AG09309 (cell line): ENCODE results near the gene ACTR2.

Experiments
- DNase-seq: peaks from one replicate; pipeline ENCODE4 v3.0.0-alpha.2; 2010; ENCODE audit warnings: low read depth
- H3K4me3 ChIP-seq: 2 replicates; pipeline ENCODE4 v1.5.1; 2011; ENCODE audit warnings: mild to moderate bottlenecking, low read depth, low read length, moderate library complexity; ENCODE audit not compliant: control insufficient read depth
- TF ChIP-seq, protein P1 (sequence below): IDR thresholded peaks from 2 replicates; pipeline ENCODE4 v1.5.1; 2011; ENCODE audit warnings: mild to moderate bottlenecking, low read depth, low read length, inconsistent platforms; ENCODE audit not compliant: insufficient read depth, control insufficient read depth; ENCODE audit errors: missing control alignments

ACTR2 gene

DNA sequence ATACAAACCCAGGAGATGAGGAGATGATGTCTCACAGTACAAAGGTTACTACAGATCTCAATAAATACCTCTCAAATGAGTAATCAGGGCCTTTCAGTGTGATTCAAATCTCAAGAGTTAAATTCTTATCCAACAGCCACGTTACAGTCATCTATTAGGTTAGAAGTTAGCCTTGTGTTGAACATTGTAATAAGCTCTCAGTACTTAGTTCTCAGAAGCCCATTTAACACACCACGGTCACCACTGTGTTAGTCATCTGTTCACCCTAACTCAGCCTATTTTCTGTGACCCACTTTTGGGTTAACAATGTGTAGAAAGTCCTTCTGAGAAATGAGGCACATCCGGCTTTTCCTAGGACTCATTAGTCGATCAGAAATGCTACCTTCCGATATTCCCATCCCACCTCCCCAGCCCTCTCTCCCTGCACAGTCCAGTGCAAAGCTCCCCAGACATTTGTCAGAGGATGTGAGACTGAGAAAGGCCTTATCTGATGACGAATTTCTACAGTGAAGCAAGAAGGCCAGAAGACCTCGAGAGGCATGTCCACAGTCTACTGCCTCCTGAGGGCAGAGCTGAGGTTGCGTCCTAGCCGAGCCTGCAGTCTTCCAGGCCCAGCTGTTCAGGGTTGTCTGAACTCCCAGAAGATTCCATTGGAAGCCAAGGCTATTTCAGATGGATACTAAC lies 92.6 kb downstream of the ACTR2 start:
- TF ChIP-seq, protein P1, sequence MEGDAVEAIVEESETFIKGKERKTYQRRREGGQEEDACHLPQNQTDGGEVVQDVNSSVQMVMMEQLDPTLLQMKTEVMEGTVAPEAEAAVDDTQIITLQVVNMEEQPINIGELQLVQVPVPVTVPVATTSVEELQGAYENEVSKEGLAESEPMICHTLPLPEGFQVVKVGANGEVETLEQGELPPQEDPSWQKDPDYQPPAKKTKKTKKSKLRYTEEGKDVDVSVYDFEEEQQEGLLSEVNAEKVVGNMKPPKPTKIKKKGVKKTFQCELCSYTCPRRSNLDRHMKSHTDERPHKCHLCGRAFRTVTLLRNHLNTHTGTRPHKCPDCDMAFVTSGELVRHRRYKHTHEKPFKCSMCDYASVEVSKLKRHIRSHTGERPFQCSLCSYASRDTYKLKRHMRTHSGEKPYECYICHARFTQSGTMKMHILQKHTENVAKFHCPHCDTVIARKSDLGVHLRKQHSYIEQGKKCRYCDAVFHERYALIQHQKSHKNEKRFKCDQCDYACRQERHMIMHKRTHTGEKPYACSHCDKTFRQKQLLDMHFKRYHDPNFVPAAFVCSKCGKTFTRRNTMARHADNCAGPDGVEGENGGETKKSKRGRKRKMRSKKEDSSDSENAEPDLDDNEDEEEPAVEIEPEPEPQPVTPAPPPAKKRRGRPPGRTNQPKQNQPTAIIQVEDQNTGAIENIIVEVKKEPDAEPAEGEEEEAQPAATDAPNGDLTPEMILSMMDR, result peak; percentile 70
- no peak overlapping the region; the same call in 1 of the 2 replicates for H3K4me3 ChIP-seq
- peak; percentile 83 for DNase-seq
